IPS-NIHi7 (cell line): ENCODE measurements around the gene PRSS58.

Source experiments
- DNase-seq: peaks from one replicate; pipeline ENCODE4 v3.0.0; 2012; ENCODE audit warnings: mixed read lengths; ENCODE audit errors: extremely low spot score

Gene PRSS58, protein sequence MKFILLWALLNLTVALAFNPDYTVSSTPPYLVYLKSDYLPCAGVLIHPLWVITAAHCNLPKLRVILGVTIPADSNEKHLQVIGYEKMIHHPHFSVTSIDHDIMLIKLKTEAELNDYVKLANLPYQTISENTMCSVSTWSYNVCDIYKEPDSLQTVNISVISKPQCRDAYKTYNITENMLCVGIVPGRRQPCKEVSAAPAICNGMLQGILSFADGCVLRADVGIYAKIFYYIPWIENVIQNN

DNA sequence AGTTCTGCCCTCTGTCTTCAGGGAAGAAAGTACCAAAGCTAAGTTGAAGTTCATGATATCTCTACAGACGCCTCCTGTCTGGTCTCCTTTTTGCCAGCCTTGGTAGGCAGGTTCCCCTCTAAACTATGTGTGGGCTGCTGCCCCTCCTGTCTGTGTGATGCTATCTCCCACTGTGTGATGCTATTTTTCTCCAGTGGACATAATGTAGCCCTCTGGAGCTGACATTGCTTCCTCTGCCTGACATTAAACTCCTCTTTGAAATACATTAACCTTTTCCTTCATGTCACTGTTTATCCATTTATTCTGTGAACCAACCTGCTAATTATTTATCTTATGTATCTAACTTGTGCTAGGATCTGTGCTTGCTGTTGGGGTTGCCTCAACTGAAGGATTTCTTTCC, at the start of gene PRSS58:
Gene PRSS58, minus strand, starts transcription at position 101 of the 400 bp plus-strand sequence. CDS start 351 bp downstream, outside the sequence.
- DNase-seq, result no peak

DNA sequence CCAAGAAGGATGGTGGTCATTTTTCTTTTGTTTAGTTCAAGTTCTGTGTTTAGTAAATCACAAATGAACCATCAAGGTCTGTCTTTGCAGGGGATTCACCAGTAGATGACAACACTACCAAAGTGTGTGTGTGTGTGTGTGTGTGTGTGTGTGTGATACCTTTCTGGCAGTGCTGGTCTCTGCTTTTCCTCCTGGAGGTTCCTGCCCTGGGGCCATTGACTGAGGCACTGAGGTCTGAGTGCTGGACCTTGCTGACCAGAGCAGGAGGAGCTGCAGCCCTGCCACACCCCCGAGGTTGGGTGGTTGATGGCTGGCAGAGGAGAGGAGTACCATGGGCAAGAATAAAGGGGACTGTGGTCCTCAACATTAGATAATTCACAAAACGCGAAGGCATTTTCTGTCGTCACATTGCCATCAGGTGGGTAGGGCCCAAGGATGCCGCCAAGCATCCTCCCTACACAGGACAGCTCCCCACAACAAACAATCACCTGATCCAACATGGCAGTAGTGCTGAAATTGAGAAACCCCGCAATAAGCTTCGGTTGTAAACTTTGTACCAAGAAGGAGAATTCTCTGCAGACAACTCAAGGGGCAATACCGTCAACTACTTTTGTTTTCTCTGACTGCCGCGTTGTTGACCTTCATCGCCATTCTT, 49.5 kb upstream of the PRSS58 start:
- no peak for DNase-seq

DNA sequence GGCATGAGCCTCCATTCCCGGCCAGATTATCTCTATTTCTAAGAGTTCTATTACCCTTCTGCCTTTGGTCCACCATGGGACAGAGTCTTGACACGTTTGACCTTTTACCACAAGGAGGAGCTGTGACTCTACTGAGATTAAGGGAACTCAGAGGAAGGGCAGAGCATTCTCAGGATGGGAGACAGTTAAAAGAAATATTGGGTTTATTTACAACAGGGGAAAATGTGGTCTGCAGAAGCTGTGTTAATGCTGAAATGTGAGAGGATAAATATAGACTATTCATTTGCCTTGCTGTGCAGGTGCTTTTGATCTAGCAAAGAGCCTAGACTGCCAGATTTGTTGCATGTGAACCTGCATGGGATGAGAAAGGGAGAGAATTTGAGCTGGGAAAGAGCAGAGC, 45.8 kb upstream of the PRSS58 start:
- DNase-seq, result peak; percentile 65

DNA sequence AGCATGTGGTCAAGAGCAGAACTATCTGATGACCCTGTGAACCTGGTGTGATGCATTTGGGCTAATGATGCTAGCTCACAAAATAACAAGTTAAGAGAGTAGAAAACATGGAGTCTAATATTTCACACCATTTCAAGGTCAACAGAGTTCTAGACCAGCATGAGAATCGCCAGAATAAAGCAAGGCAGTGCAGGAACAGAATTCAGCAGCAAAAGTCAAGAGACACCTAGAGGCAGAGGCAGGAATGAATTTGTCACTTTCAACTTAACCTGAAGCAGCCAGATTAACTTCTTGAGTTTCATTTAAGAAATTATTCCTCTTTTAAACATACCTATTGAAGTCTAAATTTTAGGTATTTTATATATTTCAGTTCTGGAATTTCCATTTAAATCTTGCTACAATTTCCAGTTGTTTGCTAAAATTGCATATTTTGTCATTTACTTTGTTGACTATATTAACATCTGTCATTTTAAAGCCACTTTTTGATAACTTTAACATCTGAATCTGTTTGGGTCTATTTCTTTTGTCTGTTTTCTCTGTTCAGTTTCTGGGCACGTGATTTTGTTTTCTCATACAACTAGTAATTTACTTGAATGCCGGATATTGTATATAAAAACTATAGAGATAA, 44.2 kb upstream of the PRSS58 start:
- DNase-seq, result peak; percentile 31

DNA sequence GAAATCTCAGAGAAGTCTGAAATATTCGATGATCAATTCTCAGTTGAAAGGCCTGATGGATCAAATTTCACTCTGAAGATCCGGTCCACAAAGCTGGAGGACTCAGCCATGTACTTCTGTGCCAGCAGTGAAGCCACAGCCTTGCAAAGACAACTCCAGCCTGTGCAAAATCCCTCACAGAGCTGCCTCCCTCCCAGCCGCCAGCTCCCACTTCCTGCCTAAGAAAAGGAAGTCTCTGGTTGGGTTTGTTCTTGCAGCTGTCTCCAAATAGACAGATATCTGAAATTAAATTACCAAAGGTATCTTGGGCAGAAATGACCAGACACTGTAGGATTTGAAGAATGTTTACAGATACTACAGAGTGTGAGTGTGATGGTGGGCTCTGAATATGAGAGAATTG, 43.4 kb upstream of the PRSS58 start:
- no peak for DNase-seq

DNA sequence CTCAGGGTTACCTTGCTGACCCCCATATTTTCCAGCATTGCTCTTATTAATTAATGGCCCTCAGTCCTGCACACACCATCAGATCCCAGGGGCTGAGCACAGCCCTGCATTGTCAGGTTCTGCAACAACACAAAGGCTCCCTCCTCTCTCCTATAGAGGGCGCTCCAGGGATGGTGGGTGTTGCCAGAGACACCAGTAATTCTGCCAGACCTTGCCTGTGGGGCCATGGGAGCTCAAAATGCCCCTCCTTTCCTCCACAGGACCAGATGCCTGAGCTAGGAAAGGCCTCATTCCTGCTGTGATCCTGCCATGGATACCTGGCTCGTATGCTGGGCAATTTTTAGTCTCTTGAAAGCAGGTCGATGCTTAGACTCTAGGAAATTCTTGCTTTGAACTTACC, 42.8 kb upstream of the PRSS58 start:
- peak; percentile 86 for DNase-seq

DNA sequence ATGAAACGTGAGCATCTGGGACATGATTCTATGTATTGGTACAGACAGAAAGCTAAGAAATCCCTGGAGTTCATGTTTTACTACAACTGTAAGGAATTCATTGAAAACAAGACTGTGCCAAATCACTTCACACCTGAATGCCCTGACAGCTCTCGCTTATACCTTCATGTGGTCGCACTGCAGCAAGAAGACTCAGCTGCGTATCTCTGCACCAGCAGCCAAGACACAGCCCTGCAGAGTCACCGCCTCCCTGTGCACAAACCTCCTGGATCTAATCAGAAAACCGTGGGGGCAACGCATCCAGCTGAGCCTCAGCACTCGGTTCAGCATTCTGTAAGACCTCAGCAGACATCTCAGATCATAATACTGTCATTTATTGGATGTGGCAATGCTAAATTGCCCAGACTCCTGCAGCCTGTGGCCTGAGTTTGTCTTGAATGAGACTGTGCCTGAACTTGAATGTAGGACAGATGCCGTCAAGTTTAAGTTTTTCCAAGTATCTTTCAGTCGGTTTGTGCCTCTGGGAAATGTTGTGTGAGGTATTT, 41.5 kb upstream of the PRSS58 start:
- no peak for DNase-seq

DNA sequence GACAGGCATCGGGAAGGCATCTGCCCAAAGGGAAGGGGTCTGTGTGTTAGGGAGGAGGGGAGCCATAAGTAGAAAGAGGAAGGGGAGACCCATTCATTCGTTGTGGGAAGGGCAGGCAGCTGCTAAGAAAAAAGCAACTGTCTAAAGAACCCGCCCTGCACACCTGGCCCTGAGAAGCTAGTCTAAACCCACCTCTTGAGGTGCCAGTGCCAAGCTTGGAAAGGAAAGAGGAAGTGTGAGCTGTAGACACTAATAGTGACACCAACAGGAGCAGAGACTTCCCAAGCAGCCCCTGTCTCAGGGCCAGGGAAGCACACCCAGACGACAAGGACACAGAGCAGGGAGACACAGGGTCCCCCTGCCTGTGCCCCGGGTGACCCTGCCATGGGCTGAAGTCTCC, 40.8 kb upstream of the PRSS58 start:
- DNase-seq, result no peak

DNA sequence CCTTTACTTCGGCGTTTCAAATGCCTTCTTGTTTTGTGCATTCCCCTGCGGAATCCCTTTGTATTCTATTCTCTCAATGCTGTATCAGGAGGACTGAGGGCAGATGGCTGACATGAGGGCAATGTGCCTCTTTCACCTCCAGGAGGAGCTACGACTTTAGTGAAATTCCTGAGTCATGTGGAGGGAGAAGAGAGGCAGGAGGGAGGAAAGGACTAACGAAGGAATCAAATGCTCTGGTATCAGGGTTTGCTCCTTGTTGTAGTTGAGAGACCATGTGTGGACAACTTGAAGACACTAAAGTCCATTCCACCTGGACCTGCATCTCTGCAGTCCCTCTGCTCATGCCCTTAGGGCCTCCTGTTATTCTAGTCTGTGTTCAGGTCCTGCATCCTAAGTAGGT, 40.2 kb upstream of the PRSS58 start:
- peak; percentile 77 for DNase-seq

DNA sequence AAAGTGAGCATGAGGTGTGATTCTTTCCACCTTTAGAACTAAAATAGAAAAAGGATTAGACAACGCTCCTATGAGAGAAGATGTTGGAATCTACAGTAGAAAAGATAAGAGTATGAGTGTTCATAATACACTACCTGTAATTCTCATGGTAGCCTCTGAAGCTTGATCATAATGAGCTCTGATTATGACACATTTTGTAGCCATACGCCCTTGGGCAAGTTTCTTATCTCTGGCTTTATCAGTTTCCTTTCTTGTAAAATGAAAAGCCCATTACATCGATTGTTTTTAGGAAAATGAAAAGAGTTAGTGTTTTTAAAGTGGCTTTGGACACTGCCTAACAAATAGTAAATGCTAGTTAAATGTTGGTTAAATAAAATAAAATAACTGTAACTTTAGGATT, 22.4 kb upstream of the PRSS58 start:
- no peak for DNase-seq

DNA sequence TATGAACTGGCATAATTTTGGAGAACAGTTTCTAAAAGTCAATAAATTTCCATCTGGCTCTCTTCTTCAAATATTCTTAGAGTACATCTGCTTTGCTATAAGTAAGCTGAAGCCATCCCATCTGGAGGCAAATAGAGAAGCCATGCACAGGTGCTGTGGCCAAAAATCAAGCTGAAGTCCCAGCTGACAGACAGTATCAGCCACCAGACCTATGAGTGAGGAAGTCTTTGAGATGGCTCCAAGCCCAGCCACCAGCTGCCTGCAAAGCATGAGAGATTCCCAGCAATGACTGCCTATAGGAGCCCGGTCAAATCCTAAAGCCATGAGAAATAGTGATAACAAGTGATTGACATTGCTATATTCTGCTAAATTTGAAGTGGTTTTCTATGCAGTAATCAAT, 21.7 kb upstream of the PRSS58 start:
- DNase-seq, result no peak

DNA sequence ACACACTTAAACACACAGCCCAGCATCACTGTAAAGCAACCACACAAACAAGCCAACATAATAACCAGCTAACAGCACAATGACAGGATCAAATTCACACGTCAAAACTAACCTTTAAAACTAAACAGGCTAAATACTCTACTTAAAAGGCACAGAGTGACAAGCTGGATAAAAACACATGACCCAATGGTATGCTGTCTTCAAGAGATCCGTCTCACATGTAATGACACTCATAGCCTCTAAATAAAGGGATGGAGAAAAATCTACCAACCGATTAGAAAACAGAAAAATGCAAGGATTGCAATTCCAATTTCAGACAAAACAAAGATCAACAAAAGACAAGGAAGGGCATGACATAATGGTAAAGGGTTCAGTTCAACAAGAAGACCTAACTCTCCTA, 17.2 kb upstream of the PRSS58 start:
- no peak for DNase-seq

DNA sequence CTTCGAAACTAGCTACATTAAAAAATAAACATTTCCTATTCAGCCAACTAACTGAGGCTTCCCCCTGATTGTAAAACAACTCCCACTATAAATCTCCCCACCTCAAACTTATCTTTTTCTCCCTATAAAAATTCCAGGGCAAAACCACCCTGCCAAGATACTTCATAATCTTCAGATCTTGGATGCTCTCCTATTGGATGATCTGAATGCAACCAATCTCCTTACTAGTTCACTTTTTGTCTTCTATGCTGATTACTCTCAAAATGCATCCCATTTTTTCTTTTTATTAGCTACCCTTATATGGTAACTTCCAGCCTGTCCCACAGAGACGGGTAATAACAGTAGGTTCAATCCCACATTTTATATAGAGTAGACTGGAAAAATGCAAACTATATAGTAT, 15.0 kb upstream of the PRSS58 start:
- DNase-seq, result no peak

DNA sequence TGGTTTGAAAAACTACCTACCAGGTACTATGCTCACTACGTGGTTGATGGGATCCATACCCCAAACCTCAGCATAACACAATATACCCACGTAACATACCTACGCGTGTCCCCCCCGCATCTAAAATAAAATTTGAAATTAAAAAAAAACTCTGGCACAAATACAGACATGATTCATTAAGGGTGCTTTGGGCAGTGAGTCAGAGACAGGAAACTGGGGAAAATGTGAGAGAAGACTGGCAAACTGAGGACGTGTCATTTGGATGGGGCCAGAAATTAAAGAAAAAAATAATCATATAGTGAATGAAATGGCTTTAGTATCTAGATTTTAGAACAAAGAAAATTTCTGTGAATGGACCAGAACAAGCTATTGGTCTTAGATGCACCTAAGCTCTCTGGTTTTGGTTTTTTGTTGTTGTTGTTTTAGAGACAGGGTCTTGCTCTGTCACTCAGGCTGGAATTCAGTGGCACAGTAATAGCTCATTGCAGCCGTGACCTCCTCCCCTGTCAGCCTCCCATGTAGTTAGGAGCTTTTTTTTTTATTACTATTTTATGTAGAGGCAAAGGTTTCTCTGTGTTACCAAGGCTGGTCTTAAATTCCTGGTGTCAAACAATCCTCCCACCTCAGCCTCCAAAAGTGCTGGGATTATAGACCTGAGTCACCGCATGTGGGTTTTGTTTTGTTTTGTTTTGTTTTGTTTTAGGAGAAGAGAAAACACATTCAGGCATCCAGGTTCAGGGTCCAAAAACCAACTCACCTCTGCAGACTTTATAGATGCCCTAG, 5.9 kb upstream of the PRSS58 start:
- no peak for DNase-seq

DNA sequence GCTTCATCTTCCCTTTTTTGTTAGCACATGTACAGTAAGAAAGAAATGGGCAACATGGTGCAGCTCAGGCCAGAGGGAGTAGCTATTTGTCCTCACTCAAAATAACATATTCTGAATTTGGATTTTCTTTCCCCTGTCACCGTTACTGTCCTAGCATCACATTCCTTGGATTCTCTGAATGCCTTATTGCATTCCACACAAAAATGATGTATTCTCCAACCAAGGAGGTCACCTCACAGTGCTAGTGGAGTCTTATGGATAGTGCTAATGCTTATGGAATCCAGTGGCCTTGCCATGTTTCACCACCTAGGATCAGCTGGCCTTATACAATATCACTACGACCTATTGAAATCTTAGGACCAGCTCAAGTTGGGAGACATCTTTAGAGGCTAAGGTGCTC, 7.2 kb downstream of the PRSS58 start:
- DNase-seq, result no peak

DNA sequence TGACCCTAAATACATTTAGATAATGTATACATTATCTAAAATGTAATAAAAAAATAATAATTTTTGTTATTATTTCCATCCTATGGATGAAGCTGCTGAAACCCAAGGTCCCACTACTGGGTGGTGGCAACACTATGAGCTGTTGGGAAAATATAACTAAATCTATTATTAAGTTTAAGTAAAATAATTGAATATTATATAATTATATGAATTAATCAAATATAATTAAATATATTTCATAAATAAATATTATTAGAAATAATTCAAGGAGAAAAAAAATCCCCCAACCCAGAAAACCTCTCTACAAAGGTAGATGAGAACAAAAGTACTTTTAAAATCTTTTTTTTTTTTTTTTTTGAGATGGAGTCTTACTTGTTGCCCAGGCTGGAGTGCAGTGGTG, 7.9 kb downstream of the PRSS58 start:
- no peak for DNase-seq

DNA sequence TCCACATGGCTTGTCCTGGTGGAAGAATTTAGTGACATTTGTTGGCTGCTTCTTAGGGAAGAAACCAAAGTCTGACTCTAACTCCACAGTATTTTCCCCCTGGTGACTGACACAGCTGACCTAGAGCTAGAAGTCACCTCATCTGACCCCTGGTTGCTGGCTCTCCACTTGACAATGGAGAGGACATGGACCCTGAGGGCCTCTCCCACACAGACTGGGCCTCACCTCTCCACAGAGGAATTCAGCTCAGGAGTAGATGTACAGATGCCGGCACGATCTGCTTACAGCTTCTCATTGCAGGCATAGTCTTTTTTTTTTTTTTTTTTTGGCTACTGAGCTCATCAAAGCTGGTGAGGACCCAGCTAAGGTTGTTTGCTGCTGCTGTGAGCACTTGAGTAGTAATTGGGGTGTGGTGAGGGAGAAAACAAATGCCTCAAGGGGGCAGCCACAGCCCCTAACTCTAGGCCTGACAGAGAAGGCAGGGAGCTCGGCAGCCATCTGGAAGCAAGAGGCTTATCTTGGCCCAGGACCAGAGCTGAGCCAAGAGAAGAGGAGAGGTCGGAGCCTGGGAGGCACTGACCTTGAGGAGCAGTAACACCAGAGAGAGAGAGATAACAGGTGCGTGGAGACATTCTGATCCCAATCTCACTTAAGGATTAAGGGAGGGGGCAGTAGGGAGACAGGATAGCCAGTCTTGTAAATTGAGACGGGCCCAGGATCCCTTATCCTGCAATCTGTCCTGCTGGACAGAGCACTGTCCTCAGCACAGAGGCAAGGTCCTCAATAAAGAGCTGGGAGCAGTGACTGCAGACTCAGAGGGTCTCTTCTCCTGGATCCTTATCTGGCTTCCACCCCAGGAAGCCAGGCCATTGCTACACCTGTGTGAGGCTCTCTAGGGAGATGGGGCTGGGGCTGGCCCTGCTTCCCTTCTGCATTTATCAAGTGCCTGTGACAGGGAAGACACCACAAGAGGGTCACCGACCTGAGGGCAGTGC, 9.4 kb downstream of the PRSS58 start:
- peak; percentile 58 for DNase-seq

DNA sequence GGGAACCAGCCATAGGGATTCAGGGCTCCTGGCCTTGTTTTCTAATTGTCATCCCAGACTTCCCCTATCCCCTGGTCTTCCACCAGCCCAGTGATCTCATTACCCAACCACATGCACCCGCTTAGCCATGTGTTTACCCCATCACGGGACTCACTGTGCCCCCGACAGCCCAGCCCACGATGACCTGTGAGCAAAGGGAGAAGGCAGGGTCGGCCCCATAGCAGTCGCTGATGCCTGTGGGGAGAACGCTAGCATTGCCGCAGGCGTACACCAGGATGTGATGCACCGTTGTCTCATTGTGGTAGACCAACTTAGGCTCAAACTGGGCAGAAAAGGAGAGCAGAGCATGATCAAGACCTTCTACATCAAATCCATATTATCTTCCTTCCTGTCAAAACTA, 14.0 kb downstream of the PRSS58 start:
- no peak for DNase-seq

DNA sequence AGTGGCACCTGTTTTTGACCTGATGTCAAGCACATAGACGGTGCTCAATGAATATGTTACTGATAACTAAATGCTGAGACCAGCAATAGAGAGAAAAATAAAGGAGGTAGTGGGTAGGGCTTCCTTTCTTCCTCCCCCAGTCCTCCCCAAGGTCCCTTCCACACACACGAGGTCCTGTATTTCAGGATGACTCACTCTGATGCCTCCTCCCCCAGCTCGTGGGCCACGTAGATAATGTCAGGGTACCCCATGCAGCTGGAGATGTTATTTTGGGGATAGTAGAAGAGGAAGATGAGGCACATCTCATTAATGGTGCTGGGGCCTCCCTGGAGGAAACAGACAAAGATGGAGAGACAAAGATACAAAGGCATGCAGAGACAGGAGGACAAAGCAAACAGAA, 17.3 kb downstream of the PRSS58 start:
- no peak for DNase-seq

DNA sequence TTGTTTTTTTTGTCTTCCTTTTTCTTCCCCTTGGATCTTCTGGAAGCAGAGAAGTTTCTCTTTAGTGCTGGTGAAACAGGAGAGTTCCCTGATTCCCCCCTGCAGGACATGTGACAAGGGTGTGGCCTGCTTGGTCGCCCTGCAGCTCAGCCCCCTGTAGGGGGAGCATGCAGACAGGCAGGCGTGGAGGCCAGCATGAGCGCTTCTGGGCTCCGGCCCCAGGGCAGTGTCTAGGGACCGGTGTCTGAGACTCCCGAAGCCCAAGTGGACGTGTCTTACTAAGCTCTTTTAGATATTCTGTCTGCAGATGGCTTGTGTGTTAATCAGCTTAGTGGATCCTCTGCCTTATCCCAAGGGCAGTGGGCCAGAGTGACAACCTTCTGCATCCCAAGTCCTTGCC, 26.1 kb downstream of the PRSS58 start:
- DNase-seq, result peak; percentile 91

DNA sequence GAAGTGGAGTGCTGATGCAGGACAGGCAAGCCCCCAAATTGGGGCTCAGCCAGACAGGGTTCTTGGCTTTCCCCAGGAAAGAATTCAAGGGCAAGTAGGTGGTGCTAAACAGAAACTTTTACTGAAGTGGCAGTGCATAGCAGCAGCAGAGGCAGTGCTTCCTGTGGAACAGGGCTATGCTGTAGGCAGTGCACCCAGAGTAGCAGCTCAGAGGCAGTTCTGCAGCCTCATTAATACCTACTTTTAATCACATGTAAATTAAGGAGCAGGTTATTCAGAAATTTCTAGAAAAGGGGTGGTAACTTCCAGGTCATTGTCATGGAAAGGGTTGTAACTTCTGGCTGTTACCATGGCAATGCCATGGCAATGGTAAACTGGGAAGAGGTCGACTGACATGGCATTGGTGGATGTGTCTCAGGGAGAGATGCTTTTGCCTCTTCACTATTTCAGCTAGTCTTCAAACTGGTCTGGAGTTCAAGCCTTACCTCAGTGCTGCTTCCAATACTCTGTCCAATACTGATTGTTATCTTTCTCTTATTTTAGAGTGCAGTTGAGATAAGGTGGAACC, 29.2 kb downstream of the PRSS58 start:
- DNase-seq, result no peak
